Brain microvascular endothelial cell (primary cell): ENCODE results near the gene ZDHHC18.
"Not testable (repeated sequence)": the region's sequence is repeated elsewhere in the genome, so short reads cannot be mapped to it uniquely, and the experiment has no call there.

Experiments
- DNase-seq: peaks from one replicate; pipeline ENCODE4 v3.0.0-alpha.2; 2020
- H3K27ac ChIP-seq: fragments of 250-450 bp; sonication (Bioruptor Pico); 2 replicates; pipeline ENCODE4 v1.5.1; 2020; ENCODE audit warnings: mild to moderate bottlenecking, moderate library complexity
- H3K27me3 ChIP-seq: fragments of 250-450 bp; sonication (Bioruptor Pico); replicated peaks from 2 replicates; pipeline ENCODE4 v1.5.1; 2020; ENCODE audit warnings: mild to moderate bottlenecking
- H3K36me3 ChIP-seq: fragments of 250-450 bp; sonication (Bioruptor Pico); replicated peaks from 2 replicates; pipeline ENCODE4 v1.5.1; 2020; ENCODE audit warnings: mild to moderate bottlenecking
- H3K4me3 ChIP-seq: 2 replicates; pipeline ENCODE4 v1.5.1; 2011; ENCODE audit warnings: low read depth, mild to moderate bottlenecking, control low read depth, low read length, moderate library complexity
- in situ Hi-C: cut with HindIII; loops from 2 replicates; pipeline ENCODE4 v1.10.0; 2017; ENCODE audit warnings: low sequenced_read_pairs, low pct_ligation_motif_present
- TF ChIP-seq, protein P1 (sequence below): IDR thresholded peaks from 2 replicates; pipeline ENCODE4 v1.5.1; 2011; ENCODE audit warnings: low read depth, mild to moderate bottlenecking, moderate library complexity, low read length, control low read depth, inconsistent platforms; ENCODE audit errors: missing control alignments

Gene ZDHHC18

DNA sequence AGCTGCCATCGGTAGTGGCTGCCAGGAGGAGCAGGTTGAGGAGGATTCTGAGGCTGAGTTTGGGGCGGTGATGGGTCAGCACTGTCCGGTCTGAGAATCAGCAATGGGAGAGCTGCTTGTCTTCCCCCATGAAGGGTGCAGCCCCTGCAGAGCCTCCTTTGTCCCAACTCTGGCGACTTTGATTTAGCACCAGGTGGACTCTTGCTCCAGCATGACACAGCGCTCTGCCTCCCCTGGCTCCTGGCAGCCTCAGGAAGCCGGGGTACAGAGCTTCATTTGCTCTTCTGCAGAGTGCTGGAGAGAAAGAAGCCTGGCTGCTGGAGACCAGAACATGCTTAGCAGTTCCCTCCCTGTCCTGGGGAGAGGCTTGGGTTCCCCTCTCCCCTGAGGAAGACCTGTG lies 13.3 kb downstream of the ZDHHC18 start:
- in situ Hi-C loops: no loop called here
- no peak overlapping the region for H3K4me3 ChIP-seq
- H3K27me3 ChIP-seq: no peaks in the 10 kb centered on the region
- H3K36me3 ChIP-seq: peaks cover 36% of the 10 kb centered on the region
- DNase-seq: no peak
- no peak overlapping the region for H3K27ac ChIP-seq
- TF ChIP-seq, protein P1, sequence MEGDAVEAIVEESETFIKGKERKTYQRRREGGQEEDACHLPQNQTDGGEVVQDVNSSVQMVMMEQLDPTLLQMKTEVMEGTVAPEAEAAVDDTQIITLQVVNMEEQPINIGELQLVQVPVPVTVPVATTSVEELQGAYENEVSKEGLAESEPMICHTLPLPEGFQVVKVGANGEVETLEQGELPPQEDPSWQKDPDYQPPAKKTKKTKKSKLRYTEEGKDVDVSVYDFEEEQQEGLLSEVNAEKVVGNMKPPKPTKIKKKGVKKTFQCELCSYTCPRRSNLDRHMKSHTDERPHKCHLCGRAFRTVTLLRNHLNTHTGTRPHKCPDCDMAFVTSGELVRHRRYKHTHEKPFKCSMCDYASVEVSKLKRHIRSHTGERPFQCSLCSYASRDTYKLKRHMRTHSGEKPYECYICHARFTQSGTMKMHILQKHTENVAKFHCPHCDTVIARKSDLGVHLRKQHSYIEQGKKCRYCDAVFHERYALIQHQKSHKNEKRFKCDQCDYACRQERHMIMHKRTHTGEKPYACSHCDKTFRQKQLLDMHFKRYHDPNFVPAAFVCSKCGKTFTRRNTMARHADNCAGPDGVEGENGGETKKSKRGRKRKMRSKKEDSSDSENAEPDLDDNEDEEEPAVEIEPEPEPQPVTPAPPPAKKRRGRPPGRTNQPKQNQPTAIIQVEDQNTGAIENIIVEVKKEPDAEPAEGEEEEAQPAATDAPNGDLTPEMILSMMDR: no peak

DNA sequence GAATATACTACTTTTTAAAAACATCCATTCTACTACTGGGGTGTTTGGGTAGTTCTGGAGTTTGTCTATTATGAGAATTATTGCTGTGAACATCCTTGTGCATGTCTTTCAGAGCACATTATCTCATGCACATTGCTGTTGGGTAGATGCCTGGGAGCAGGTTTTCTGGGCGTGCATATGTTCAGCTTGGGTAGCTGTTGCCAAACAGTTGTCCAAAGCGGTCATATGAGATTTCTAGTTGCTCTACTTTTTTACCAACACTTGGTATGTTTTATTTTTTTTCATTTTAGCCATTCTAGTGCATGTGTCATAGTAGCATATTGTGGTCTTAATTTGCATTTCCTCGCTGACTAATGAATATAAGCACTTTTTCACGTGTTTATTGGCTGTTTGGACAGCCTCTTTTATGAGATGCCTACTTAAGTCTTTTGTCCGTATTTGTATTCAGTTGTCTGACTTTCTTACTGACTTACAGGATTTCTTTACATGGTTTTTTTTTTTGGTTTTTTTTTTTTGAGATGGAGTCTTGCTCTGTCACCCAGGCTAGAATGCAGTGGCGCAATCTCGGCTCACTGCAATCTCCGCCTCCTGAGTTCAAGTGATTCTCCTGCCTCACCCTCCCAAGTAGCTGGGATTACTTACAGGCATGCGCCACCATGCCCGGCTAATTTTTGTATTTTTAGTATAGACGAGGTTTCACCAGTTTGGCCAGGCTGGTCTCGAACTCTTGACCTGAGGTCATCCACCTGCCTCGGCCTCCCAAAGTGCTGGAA lies 18.1 kb downstream of the ZDHHC18 start:
- Histone ChIP-seq H3K27me3 (no peaks in the 10 kb centered on the region), H3K27ac (no peak overlapping the region), H3K36me3 (peaks cover 28% of the 10 kb centered on the region), H3K4me3 (no peak overlapping the region)
- no peak for DNase-seq
- TF ChIP-seq, protein P1: no peak
- in situ Hi-C loops: no loop called here

DNA sequence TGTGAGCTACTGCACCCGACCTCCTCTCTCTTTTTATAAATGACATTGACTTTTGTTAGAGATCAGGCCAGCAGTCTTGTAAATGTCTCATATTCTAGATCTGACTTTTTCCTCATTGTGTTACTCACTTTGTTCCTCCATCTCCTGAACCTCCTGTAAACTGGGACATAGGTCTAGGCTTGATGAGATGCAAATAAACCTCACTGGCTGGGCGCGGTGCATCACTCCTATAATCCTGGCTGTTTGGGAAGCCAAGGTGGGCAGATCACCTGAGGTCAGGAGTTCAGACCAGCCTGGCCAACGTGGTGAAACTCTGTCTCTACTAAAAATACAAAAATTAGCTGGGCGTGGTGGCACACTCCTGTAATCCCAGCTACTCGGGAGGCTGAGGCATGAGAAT lies 21.3 kb downstream of the ZDHHC18 start:
- H3K36me3 ChIP-seq: peaks cover 36% of the 10 kb centered on the region
- H3K27ac ChIP-seq, H3K4me3 ChIP-seq, in situ Hi-C loops, H3K27me3 ChIP-seq, DNase-seq: not testable (repeated sequence)

DNA sequence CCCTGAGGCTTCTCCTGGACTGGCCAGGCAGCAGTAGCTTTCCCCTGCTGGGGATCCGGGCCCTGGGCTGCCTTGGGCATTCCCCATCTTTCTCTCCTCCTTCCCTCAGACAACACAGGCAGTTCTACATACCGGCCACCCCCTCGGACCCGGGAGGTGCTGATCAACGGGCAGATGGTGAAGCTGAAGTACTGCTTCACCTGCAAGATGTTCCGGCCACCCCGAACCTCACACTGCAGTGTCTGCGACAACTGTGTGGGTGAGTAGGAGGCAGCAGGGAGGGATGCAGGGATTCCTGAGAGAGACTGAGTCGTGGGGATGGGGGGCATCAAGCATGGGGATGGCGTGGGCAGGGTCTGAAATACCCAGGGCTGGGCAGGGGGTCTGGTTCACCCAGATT lies 22.0 kb downstream of the ZDHHC18 start:
- in situ Hi-C loops: no loop called here
- H3K27me3 ChIP-seq: no peaks in the 10 kb centered on the region
- H3K27ac ChIP-seq: peak overlapping the region; percentile 58
- DNase-seq: no peak
- peaks cover 36% of the 10 kb centered on the region for H3K36me3 ChIP-seq
- TF ChIP-seq, protein P1: no peak
- no peak overlapping the region for H3K4me3 ChIP-seq

DNA sequence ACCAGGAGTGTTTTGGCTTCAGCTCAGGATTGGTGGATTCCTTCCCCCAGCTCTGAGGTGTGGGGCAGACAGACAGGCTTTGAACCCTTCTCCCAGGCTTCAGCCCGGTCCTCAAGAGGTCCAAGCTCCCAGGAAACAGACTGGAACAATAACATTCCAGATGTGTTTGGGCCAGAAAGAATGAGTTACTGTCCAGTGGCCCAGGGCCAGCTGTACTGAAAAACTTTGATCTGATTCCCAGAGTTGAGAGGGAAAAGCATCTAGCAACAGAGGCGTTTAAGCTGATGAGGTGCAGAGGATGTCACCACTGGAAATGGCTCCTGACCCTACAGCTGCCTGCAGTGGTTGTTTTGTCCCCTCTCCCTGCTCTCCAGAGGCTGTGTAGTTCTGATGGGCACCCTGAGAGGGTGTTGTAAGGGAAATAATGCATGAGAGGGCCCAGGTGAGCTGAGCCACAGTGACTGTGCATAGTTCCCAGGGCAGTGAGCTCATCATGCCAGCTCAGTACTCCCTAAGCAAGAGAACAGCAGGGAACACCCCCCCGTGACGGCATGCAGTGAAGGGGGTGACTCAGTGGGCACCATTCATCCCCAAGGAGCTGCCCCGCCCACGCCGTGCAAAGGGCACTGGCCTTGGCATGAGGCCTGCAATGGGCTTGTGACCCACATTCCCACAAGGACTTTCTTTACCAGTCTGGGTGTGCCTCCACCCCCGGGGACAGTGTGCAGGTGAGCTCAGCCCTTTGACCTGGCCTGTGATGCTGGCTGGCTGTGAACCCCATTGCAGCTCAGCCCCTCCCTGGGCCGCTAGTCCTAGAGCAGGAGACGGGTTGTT lies 22.7 kb downstream of the ZDHHC18 start:
- H3K36me3 ChIP-seq: peaks cover 39% of the 10 kb centered on the region
- H3K27me3 ChIP-seq: no peaks in the 10 kb centered on the region
- in situ Hi-C loops: no loop called here
- no peak overlapping the region for H3K4me3 ChIP-seq
- DNase-seq: peak; percentile 63
- peak overlapping the region; percentile 58 for H3K27ac ChIP-seq
- TF ChIP-seq, protein P1: no peak

DNA sequence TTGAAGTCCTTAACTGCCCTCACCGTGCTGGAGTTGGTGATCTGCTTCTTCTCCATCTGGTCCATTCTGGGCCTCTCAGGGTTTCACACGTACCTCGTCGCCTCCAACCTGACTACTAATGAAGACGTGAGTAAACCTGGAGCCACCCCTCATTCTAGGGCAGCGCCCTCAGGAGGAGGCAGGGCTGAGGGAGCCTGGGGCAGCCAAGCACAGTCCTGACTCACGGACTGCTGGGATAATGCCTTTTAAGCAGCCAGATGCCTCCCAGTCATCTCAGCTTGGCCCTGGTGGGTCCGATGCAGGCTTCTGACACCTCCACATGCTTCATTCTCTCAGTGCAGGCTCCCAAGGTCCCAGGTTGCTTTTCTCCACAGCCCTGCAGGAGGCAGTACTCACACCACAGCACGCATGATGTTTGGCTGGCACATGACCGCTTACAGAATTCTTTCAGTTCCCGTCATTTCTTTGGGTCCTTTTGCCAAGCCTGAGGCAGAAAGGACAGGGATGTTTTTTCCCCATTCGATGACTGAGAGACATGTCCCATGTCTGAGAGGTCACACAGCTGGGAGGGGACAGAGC lies 24.7 kb downstream of the ZDHHC18 start:
- Histone ChIP-seq H3K27ac (no peak overlapping the region), H3K27me3 (no peaks in the 10 kb centered on the region), H3K36me3 (peaks cover 47% of the 10 kb centered on the region), H3K4me3 (no peak overlapping the region)
- TF ChIP-seq, protein P1: peak; percentile 39
- DNase-seq: no peak
- in situ Hi-C loops: no loop called here
